Chondrocyte (in vitro differentiated cells): Measurements from ENCODE around the gene RCAN2. TPM values are rescaled to one million over a fixed set of nuclear protein-coding genes. Genes with fewer than 3 reads are reported as not detected.

Source experiments
- DNase-seq: peaks from one replicate; pipeline ENCODE4 v3.0.0; 2021; ENCODE audit warnings: mixed read lengths, low spot score
- H3K27ac Mint-ChIP-seq: one replicate; pipeline ENCODE4 v1.8.0; 2021; ENCODE audit warnings: mild to moderate bottlenecking, moderate library complexity, mixed read lengths; ENCODE audit not compliant: unreplicated experiment
- H3K27me3 Mint-ChIP-seq: 2 replicates; pipeline ENCODE4 v1.8.0; 2021; ENCODE audit warnings: low read depth, mixed read lengths
- H3K36me3 Mint-ChIP-seq: 2 replicates; pipeline ENCODE4 v1.8.0; 2021; ENCODE audit warnings: low read depth, mixed read lengths
- H3K4me1 Mint-ChIP-seq: 2 replicates; pipeline ENCODE4 v1.8.0; 2021; ENCODE audit warnings: low read depth, mild to moderate bottlenecking, mixed read lengths
- H3K4me3 Mint-ChIP-seq: one replicate; pipeline ENCODE4 v1.8.0; 2021; ENCODE audit warnings: mild to moderate bottlenecking, moderate library complexity, mixed read lengths; ENCODE audit not compliant: unreplicated experiment
- H3K9me3 Mint-ChIP-seq: 2 replicates; pipeline ENCODE4 v1.8.0; 2021; ENCODE audit warnings: low read depth, mixed read lengths
- total RNA-seq: library from RNA; stranded (reverse); gene quantifications from 3 replicates; pipeline ENCODE4 v1.2.1, GENCODE V29; 2021
- TF ChIP-seq, protein P1 (sequence below): fragments of 200-600 bp; sonication (generic); IDR thresholded peaks from 2 replicates; pipeline ENCODE4 v1.5.0; 2021; ENCODE audit warnings: antibody characterized with exemption, mild to moderate bottlenecking, moderate library complexity

The RCAN2 gene
- total RNA-seq, 1 donor from 2014 or later: 23.8 TPM

DNA sequence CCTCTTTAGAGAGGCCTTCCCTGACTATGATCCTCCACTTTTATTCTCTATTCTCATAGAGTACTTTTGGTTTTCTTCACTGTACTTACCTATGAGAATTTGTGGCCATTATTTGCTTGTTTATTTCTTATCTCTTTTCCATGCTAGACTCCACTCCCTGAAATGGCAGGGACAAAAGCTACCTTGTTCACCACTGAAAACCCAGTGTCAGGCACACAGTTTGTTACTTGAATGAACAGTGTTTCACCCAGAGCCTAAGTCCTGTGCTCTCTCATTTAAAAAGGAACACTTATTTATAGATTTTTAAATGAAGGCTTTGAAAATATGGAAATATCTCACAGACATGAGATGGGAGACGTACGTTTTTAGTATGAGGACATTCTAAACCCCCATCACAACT lies 272.8 kb downstream of the RCAN2 start:
- Mint-ChIP-seq H3K4me1 (no peaks in the 10 kb centered on the region), H3K36me3 (no peaks in the 10 kb centered on the region), H3K27me3 (peaks cover 19% of the 10 kb centered on the region), H3K27ac (no peak overlapping the region), H3K4me3 (no peak overlapping the region), H3K9me3 (peaks cover under 1% of the 10 kb centered on the region)
- DNase-seq: no peak
- TF ChIP-seq, protein P1, sequence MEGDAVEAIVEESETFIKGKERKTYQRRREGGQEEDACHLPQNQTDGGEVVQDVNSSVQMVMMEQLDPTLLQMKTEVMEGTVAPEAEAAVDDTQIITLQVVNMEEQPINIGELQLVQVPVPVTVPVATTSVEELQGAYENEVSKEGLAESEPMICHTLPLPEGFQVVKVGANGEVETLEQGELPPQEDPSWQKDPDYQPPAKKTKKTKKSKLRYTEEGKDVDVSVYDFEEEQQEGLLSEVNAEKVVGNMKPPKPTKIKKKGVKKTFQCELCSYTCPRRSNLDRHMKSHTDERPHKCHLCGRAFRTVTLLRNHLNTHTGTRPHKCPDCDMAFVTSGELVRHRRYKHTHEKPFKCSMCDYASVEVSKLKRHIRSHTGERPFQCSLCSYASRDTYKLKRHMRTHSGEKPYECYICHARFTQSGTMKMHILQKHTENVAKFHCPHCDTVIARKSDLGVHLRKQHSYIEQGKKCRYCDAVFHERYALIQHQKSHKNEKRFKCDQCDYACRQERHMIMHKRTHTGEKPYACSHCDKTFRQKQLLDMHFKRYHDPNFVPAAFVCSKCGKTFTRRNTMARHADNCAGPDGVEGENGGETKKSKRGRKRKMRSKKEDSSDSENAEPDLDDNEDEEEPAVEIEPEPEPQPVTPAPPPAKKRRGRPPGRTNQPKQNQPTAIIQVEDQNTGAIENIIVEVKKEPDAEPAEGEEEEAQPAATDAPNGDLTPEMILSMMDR: no peak

GRCh38 chr6:46217671-46218131 lies 273.5 kb downstream of the RCAN2 start:
- H3K4me3 Mint-ChIP-seq: no peak overlapping the region
- H3K4me1 Mint-ChIP-seq: no peaks in the 10 kb centered on the region
- no peak overlapping the region for H3K27ac Mint-ChIP-seq
- H3K9me3 Mint-ChIP-seq: peaks cover 2% of the 10 kb centered on the region
- TF ChIP-seq, protein P1: no peak
- DNase-seq: no peak
- no peaks in the 10 kb centered on the region for H3K36me3 Mint-ChIP-seq
- H3K27me3 Mint-ChIP-seq: peaks cover 19% of the 10 kb centered on the region

DNA sequence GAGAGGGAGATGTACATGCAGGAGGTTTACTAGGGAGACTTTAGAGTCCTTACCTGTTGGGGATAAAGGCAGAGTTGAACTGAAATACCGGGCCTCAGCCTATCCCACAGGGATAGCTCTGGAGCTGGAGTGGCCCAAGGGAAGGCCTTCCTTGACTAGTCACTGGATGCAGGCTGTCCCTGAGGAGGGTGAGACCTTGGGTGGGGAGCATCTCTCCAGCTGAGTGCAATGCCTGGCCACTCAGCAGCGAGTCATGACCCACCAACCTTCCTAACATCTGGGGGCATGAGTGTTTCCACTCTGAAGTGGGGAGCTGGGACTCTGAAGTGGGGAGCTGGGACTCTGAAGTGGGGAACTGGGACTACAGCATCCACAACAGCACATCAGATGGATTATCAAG lies 274.4 kb downstream of the RCAN2 start:
- Mint-ChIP-seq H3K4me3 (no peak overlapping the region), H3K9me3 (peaks cover 2% of the 10 kb centered on the region), H3K4me1 (no peaks in the 10 kb centered on the region), H3K36me3 (no peaks in the 10 kb centered on the region), H3K27ac (no peak overlapping the region), H3K27me3 (peaks cover 19% of the 10 kb centered on the region)
- no peak for DNase-seq
- TF ChIP-seq, protein P1: no peak

DNA sequence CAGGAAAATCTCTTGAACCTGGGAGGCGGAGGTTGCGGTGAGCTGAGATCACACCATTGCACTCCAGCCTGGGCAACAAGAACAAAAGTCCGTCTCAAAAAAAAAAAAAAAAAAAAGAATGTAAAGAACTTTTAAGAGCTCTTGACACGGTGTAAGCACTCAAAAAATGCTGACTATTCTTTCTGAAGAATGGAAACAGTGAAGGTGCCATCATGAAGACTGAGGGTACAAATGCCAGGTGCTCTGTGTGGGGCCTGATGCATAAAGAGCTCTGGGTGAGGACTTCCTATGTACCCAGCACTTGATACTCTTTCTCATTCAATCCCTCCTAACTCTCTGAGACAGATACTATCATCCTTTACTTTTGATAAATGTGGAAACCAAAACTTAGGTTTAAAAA lies 275.5 kb downstream of the RCAN2 start:
- TF ChIP-seq, protein P1: no peak
- no peak overlapping the region for H3K4me3 Mint-ChIP-seq
- no peaks in the 10 kb centered on the region for H3K36me3 Mint-ChIP-seq
- DNase-seq: no peak
- peaks cover 20% of the 10 kb centered on the region for H3K27me3 Mint-ChIP-seq
- no peak overlapping the region for H3K27ac Mint-ChIP-seq
- no peaks in the 10 kb centered on the region for H3K4me1 Mint-ChIP-seq
- peaks cover 2% of the 10 kb centered on the region for H3K9me3 Mint-ChIP-seq

GRCh38 chr6:46215213-46215612 lies 276.0 kb downstream of the RCAN2 start:
- Mint-ChIP-seq H3K9me3 (peaks cover 2% of the 10 kb centered on the region), H3K4me1 (no peaks in the 10 kb centered on the region), H3K36me3 (no peaks in the 10 kb centered on the region), H3K27me3 (peaks cover 19% of the 10 kb centered on the region), H3K4me3 (no peak overlapping the region), H3K27ac (no peak overlapping the region)
- DNase-seq: no peak
- TF ChIP-seq, protein P1: no peak
